ENCODE data around the gene ULK3. TPM values are rescaled to one million over a fixed set of nuclear protein-coding genes. Genes with fewer than 3 reads are reported as not detected.
A peak's percentile ranks its signal among the peaks of the same experiment; 100 is the strongest.

Gene ULK3
- total and polyA plus RNA-seq, 10 of the 15 experiments (the other 5 are each of a cell fraction or from before 2014, with no cell fraction given), result 0.64 to 38.8 (median 27.1) TPM

- peak; percentile 7 for TF ChIP-seq RELA (IDR thresholded peaks at IDR 0.05; ENCODE audit: borderline replicate concordance, partially characterized antibody)
Measured at GRCh38 chr15:74788042-74788682, 54.8 kb downstream of the ULK3 start (continued).

- BruUV-seq (replicated peaks), result no TSS peak
- Histone ChIP-seq H3K79me2 (ENCODE audit: control insufficient read depth, insufficient read depth, low read length) (peaks cover 93% of the 10 kb centered on the region), H3K36me3 (ENCODE audit: control insufficient read depth in 2 of 2, insufficient read depth in 2 of 2, low read length in 1 of 2) (peaks cover under 1 to 9% of the 10 kb centered on the region in 2 experiments; a peak in 3 of 4 replicates), H3K4me1 (ENCODE audit: control insufficient read depth, insufficient read depth, low read length) (peaks cover 55% of the 10 kb centered on the region), H3K9ac (ENCODE audit: control insufficient read depth, insufficient read depth, low read length) (peak overlapping the region; percentile 82), H3K27ac (ENCODE audit: control insufficient read depth, insufficient read depth) (peak overlapping the region; percentile 96), H3K9me3 (replicated peaks; ENCODE audit: control insufficient read depth, insufficient read depth, low read length) (no peaks in the 10 kb centered on the region), H3K27me3 (replicated peaks in 1 of 2; ENCODE audit: control insufficient read depth in 2 of 2, insufficient read depth in 2 of 2, low read length in 1 of 2) (no peaks in the 10 kb centered on the region), H4K20me1 (ENCODE audit: control insufficient read depth, insufficient read depth) (no peaks in the 10 kb centered on the region), H2AFZ (ENCODE audit: control insufficient read depth, low read depth, low read length) (no peak overlapping the region), H3K4me2 (ENCODE audit: control insufficient read depth, insufficient read depth) (peak overlapping the region; percentile 67), H3K4me3 (peak overlapping the region; percentile 94)
- WGBS (ENCODE audit: insufficient coverage, insufficient replicate concordance, low lambda C conversion rate, missing lambda C conversion rate), result under 1% methylated on average over 13 of the region's 13 CpGs
- CTCF ChIA-PET, result interaction anchor here (0.5 to 25.9 kb wide), 22 partner anchors 11 to 403 kb away, joined by 3 to 1288 read pairs (median 3); partner anchors contain the start of genes CSK, EDC3 and FAM219B
- ATAC-seq (peak; percentile 58), FAIRE-seq (peak; percentile 89), DNase-seq (ENCODE audit: low read depth, low spot score) (peak; percentile 97)
- in situ Hi-C loops (cut with MboI) (no loop called here), intact Hi-C loops (cut with micrococcal nuclease; ENCODE audit: unreplicated experiment) (loop anchor here (1.0 to 5.0 kb wide), 4 partner anchors 10 to 391 kb away; partner anchors contain the start of gene ARID3B)
- SMC1A ChIA-PET (ENCODE audit: uncharacterized antibody, unreplicated experiment), result interaction anchor here (0.7 to 15.7 kb wide), 13 partner anchors 10 to 403 kb away, joined by 3 to 811 read pairs (median 7); partner anchors contain the start of gene CSK
- POLR2A ChIA-PET, result interaction anchor here (0.5 to 14.2 kb wide), 22 partner anchors 9 to 403 kb away, joined by 3 to 602 read pairs (median 4); partner anchors contain the start of genes CLK3, CSK and FAM219B
- RAD21 ChIA-PET (ENCODE audit: unreplicated experiment), result interaction anchor here (0.7 to 25.2 kb wide), 24 partner anchors 3 to 664 kb away, joined by 3 to 1186 read pairs (median 4); partner anchors contain the start of genes ARID3B, COX5A, CSK and SCAMP5
- TF ChIP-seq HCFC1 (IDR thresholded peaks at IDR 0.05; ENCODE audit: low read length), result no peak; the same call in 1 of the 2 replicates
- peak; percentile 33; the same call in 1 of the 2 replicates for TF ChIP-seq YY1 (IDR thresholded peaks at IDR 0.05; ENCODE audit: low read depth, low read length)
- TF ChIP-seq ZNF217 (IDR thresholded peaks at IDR 0.05), result peak; percentile 91
- peak; percentile 76 for TF ChIP-seq TCF12 (IDR thresholded peaks at IDR 0.05; ENCODE audit: low read depth, low read length)
- no peak; the same call in 1 of the 2 replicates for TF ChIP-seq CREM (IDR thresholded peaks at IDR 0.05; ENCODE audit: low read depth)
- no peak; the same call in 1 of the 2 replicates for TF ChIP-seq USF2 (IDR thresholded peaks at IDR 0.05; ENCODE audit: borderline replicate concordance, low read depth, low read length)
- TF ChIP-seq ASH2L (IDR thresholded peaks at IDR 0.05; ENCODE audit: borderline replicate concordance, low read depth), result peak; percentile 60; the same call in 1 of the 2 replicates
- peak; percentile 57; the same call in 1 of the 2 replicates for TF ChIP-seq BMI1 (IDR thresholded peaks at IDR 0.05; ENCODE audit: borderline replicate concordance)
- peak; percentile 93 for TF ChIP-seq SMARCA5 (IDR thresholded peaks at IDR 0.05)
- TF ChIP-seq BCLAF1 (IDR thresholded peaks at IDR 0.05), result no peak
- no peak for TF ChIP-seq KAT2A (conservative IDR thresholded peaks at IDR 0.05; ENCODE audit: control insufficient read depth, low read depth, low read length)
- peak; percentile 11 for TF ChIP-seq RELA (IDR thresholded peaks at IDR 0.05; ENCODE audit: borderline replicate concordance, partially characterized antibody)
- no peak for TF ChIP-seq MYB (IDR thresholded peaks at IDR 0.05; ENCODE audit: borderline replicate concordance, low read depth, low read length)
- TF ChIP-seq ESRRA (IDR thresholded peaks at IDR 0.05; ENCODE audit: low read length), result peak; percentile 79; the same call in 1 of the 2 replicates
- TF ChIP-seq MYC (IDR thresholded peaks at IDR 0.05; ENCODE audit: insufficient read depth, insufficient read length, insufficient replicate concordance, low read length, severe bottlenecking), result peak; percentile 67
- no peak for TF ChIP-seq PAX8 (IDR thresholded peaks at IDR 0.05)
- no peak for TF ChIP-seq CBX3 (IDR thresholded peaks at IDR 0.05; ENCODE audit: borderline replicate concordance, low read depth)
Measured at GRCh38 chr15:74787251-74788041, 55.5 kb downstream of the ULK3 start.

Measured in GM12878 (cell line).